HL-60 (cell line): ENCODE measurements around the gene EYS.

Experiments used
- DNase-seq, 2 experiments: peaks; one replicate each; pipeline ENCODE4 v3.0.0-alpha.2; 2010 to 2020; ENCODE audit warnings: low read depth in 1 of 2, low spot score in 1 of 2
- H3K27ac ChIP-seq: fragments of 250-450 bp; sonication (Bioruptor Pico); replicated peaks from 2 replicates; pipeline ENCODE4 v1.5.1; 2020; ENCODE audit warnings: mild to moderate bottlenecking, moderate library complexity
- H3K27me3 ChIP-seq: fragments of 250-450 bp; sonication (Bioruptor Pico); 2 replicates; pipeline ENCODE4 v1.5.1; 2021; ENCODE audit warnings: mild to moderate bottlenecking, moderate library complexity; ENCODE audit not compliant: insufficient read depth, poor library complexity, severe bottlenecking
- H3K4me3 ChIP-seq: replicated peaks from 2 replicates; pipeline ENCODE4 v1.5.1; 2011; ENCODE audit warnings: mild to moderate bottlenecking, control low read depth, low read length; ENCODE audit not compliant: insufficient read depth
- GABPA ChIP-seq: IDR thresholded peaks from 2 replicates; pipeline ENCODE4 v1.6.1; 2012; ENCODE audit warnings: low read depth
- POLR2AphosphoS5 ChIP-seq: IDR thresholded peaks from 2 replicates; pipeline ENCODE4 v1.6.1; 2012; ENCODE audit warnings: low read depth
- SPI1 ChIP-seq: IDR thresholded peaks from 2 replicates; pipeline ENCODE4 v1.6.1; 2012; ENCODE audit warnings: low read depth, mild to moderate bottlenecking, borderline replicate concordance
- TF ChIP-seq, protein P1 (sequence below): IDR thresholded peaks from one replicate; pipeline ENCODE4 v1.5.1; 2011; ENCODE audit warnings: low read length, control low read depth, inconsistent platforms; ENCODE audit not compliant: insufficient read depth
- TF ChIP-seq, protein P2 (sequence below): IDR thresholded peaks from 2 replicates; pipeline ENCODE4 v1.6.1; 2012; ENCODE audit warnings: low read depth; ENCODE audit not compliant: insufficient replicate concordance

Gene EYS

GRCh38 chr6:64831680-64832079 is 875.3 kb downstream of the EYS start:
- TF ChIP-seq, protein P1, sequence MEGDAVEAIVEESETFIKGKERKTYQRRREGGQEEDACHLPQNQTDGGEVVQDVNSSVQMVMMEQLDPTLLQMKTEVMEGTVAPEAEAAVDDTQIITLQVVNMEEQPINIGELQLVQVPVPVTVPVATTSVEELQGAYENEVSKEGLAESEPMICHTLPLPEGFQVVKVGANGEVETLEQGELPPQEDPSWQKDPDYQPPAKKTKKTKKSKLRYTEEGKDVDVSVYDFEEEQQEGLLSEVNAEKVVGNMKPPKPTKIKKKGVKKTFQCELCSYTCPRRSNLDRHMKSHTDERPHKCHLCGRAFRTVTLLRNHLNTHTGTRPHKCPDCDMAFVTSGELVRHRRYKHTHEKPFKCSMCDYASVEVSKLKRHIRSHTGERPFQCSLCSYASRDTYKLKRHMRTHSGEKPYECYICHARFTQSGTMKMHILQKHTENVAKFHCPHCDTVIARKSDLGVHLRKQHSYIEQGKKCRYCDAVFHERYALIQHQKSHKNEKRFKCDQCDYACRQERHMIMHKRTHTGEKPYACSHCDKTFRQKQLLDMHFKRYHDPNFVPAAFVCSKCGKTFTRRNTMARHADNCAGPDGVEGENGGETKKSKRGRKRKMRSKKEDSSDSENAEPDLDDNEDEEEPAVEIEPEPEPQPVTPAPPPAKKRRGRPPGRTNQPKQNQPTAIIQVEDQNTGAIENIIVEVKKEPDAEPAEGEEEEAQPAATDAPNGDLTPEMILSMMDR: no peak
- no peak for TF ChIP-seq SPI1
- TF ChIP-seq POLR2AphosphoS5: no peak
- TF ChIP-seq, protein P2, sequence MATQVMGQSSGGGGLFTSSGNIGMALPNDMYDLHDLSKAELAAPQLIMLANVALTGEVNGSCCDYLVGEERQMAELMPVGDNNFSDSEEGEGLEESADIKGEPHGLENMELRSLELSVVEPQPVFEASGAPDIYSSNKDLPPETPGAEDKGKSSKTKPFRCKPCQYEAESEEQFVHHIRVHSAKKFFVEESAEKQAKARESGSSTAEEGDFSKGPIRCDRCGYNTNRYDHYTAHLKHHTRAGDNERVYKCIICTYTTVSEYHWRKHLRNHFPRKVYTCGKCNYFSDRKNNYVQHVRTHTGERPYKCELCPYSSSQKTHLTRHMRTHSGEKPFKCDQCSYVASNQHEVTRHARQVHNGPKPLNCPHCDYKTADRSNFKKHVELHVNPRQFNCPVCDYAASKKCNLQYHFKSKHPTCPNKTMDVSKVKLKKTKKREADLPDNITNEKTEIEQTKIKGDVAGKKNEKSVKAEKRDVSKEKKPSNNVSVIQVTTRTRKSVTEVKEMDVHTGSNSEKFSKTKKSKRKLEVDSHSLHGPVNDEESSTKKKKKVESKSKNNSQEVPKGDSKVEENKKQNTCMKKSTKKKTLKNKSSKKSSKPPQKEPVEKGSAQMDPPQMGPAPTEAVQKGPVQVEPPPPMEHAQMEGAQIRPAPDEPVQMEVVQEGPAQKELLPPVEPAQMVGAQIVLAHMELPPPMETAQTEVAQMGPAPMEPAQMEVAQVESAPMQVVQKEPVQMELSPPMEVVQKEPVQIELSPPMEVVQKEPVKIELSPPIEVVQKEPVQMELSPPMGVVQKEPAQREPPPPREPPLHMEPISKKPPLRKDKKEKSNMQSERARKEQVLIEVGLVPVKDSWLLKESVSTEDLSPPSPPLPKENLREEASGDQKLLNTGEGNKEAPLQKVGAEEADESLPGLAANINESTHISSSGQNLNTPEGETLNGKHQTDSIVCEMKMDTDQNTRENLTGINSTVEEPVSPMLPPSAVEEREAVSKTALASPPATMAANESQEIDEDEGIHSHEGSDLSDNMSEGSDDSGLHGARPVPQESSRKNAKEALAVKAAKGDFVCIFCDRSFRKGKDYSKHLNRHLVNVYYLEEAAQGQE: no peak
- no peak for TF ChIP-seq GABPA
- Histone ChIP-seq H3K27me3 (no peaks in the 10 kb centered on the region), H3K4me3 (no peak overlapping the region), H3K27ac (no peak overlapping the region)
- DNase-seq: no peak

DNA sequence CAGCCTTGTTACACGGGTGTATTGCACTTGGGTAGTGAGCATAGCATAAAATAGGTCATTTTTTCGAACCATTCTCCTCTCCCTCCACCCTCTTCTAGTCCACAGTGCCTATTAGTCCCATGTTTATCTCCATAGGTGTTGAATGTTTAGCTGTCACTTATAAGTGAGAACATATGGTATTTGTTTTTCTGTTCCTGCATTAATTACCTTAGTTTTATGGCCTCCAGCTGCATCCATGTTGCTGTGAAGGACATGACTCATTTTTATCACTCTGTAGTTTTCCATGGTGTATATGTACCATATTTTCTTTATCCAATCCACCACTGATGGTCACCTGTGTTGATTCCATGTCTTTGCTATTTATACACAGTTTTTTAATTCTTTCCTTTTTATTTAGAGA is 889.5 kb downstream of the EYS start:
- Histone ChIP-seq H3K27ac (no peak overlapping the region), H3K27me3 (no peaks in the 10 kb centered on the region), H3K4me3 (no peak overlapping the region)
- TF ChIP-seq, protein P1: no peak
- TF ChIP-seq SPI1 (no peak), POLR2AphosphoS5 (no peak), GABPA (no peak)
- TF ChIP-seq, protein P2: no peak
- no peak for DNase-seq

DNA sequence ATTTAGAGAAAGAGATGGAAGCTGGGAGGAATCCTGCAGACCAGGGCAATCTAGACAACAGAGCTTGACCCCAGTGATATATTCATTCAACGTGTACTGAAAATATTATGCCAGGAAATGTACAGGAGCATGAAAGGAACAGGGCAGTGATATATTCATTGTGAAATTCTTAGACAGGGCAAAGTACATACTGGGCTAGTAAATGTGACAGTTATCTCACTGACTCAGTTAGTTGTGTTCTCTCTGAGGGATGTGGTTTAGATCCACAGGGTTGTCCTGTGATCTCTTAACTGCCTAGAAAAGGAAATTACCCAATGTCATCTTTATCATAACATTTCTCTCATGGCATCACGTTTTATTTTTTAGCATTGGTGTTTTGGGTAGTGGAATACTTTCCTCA is 891.3 kb downstream of the EYS start:
- Histone ChIP-seq H3K27me3 (no peaks in the 10 kb centered on the region), H3K27ac (no peak overlapping the region), H3K4me3 (no peak overlapping the region)
- DNase-seq: no peak
- TF ChIP-seq POLR2AphosphoS5 (no peak), SPI1 (no peak), GABPA (no peak)
- TF ChIP-seq, protein P2: no peak
- TF ChIP-seq, protein P1: no peak
